ENCODE results near the gene HSD17B14. TPM values are rescaled to one million over a fixed set of nuclear protein-coding genes. Genes with fewer than 3 reads are reported as not detected.

HSD17B14 gene
- total and polyA plus RNA-seq, 4 donors = 9.0 to 39.1 (median 15.3) TPM

GRCh38 chr19:48833977-48834376, 2.3 kb downstream of the HSD17B14 start:
- peaks cover 0 to 18% (median 0%) of the 10 kb centered on the region in 5 donors for H3K4me1 ChIP-seq (ENCODE audit: control insufficient read depth in 5 of 5, insufficient read depth in 5 of 5, low read length in 5 of 5)
- no peaks in the 10 kb centered on the region for H3K9me3 ChIP-seq (ENCODE audit: control insufficient read depth in 4 of 4, insufficient read depth in 3 of 4, low read length in 3 of 4)
- peaks cover 0 to 11% (median 0%) of the 10 kb centered on the region in 4 donors for H3K36me3 ChIP-seq (ENCODE audit: control insufficient read depth in 4 of 4, insufficient read depth in 4 of 4, low read length in 4 of 4)
- no peak for TF ChIP-seq CTCF (IDR thresholded peaks at IDR 0.05; ENCODE audit: control extremely low read depth, extremely low read depth)
- DNase-seq (no peak), ATAC-seq (ENCODE audit: insufficient read depth, low FRiP score) (no peak)
- no peaks in the 10 kb centered on the region for H3K27me3 ChIP-seq (ENCODE audit: control insufficient read depth in 3 of 3, insufficient read depth in 3 of 3, low read length in 2 of 3)
- WGBS, 2 donors = 83 to 84% methylated on average over 5 of the region's 5 CpGs
- no peak overlapping the region for H3K4me3 ChIP-seq
- no peak overlapping the region for H3K9ac ChIP-seq (ENCODE audit: insufficient read depth in 1 of 2, low read length in 2 of 2)
- no peak overlapping the region for H3K27ac ChIP-seq (ENCODE audit: low read depth in 1 of 2, low read length in 1 of 2)

GRCh38 chr19:48833049-48833448, 3.2 kb downstream of the HSD17B14 start:
- H3K27me3 ChIP-seq (ENCODE audit: control insufficient read depth in 3 of 3, insufficient read depth in 3 of 3, low read length in 2 of 3) = no peaks in the 10 kb centered on the region
- no peak overlapping the region for H3K9ac ChIP-seq (ENCODE audit: insufficient read depth in 1 of 2, low read length in 2 of 2)
- TF ChIP-seq CTCF (IDR thresholded peaks at IDR 0.05; ENCODE audit: control extremely low read depth, extremely low read depth) = no peak
- WGBS, 2 donors = 66 to 76% methylated on average over 5 of the region's 5 CpGs
- no peak overlapping the region for H3K4me3 ChIP-seq
- H3K4me1 ChIP-seq (ENCODE audit: control insufficient read depth in 5 of 5, insufficient read depth in 5 of 5, low read length in 5 of 5) = peaks cover 0 to 18% (median 0%) of the 10 kb centered on the region in 5 donors
- H3K9me3 ChIP-seq (ENCODE audit: control insufficient read depth in 4 of 4, insufficient read depth in 3 of 4, low read length in 3 of 4) = no peaks in the 10 kb centered on the region
- no peak for DNase-seq
- H3K36me3 ChIP-seq (ENCODE audit: control insufficient read depth in 4 of 4, insufficient read depth in 4 of 4, low read length in 4 of 4) = peaks cover 0 to 12% (median 0%) of the 10 kb centered on the region in 4 donors
- H3K27ac ChIP-seq (ENCODE audit: low read depth in 1 of 2, low read length in 1 of 2) = no peak overlapping the region
- no peak for ATAC-seq (ENCODE audit: insufficient read depth, low FRiP score)

- no peak overlapping the region for H3K27ac ChIP-seq (ENCODE audit: low read depth in 1 of 2, low read length in 1 of 2)
- no peak overlapping the region for H3K4me3 ChIP-seq
- H3K9ac ChIP-seq (ENCODE audit: insufficient read depth in 1 of 2, low read length in 2 of 2) = no peak overlapping the region
- no peak for ATAC-seq (ENCODE audit: insufficient read depth, low FRiP score)
- TF ChIP-seq CTCF (IDR thresholded peaks at IDR 0.05; ENCODE audit: control extremely low read depth, extremely low read depth) = no peak
- WGBS, 2 donors = 92 to 96% methylated on average over 4 of the region's 4 CpGs
- no peak for DNase-seq
- peaks cover 0 to 4% (median 0%) of the 10 kb centered on the region in 5 donors for H3K4me1 ChIP-seq (ENCODE audit: control insufficient read depth in 5 of 5, insufficient read depth in 5 of 5, low read length in 5 of 5)
- H3K36me3 ChIP-seq (ENCODE audit: control insufficient read depth in 4 of 4, insufficient read depth in 4 of 4, low read length in 4 of 4) = peaks cover 0 to 12% (median 0%) of the 10 kb centered on the region in 4 donors
- H3K27me3 ChIP-seq (ENCODE audit: control insufficient read depth in 3 of 3, insufficient read depth in 3 of 3, low read length in 2 of 3) = no peaks in the 10 kb centered on the region
- H3K9me3 ChIP-seq (ENCODE audit: control insufficient read depth in 4 of 4, insufficient read depth in 3 of 4, low read length in 3 of 4) = no peaks in the 10 kb centered on the region
These were observed 5.3 kb downstream of the HSD17B14 start for GRCh38 chr19:48830965-48831364.

GRCh38 chr19:48830088-48830487, 6.2 kb downstream of the HSD17B14 start:
- Histone ChIP-seq H3K36me3 (ENCODE audit: control insufficient read depth in 4 of 4, insufficient read depth in 4 of 4, low read length in 4 of 4) (peaks cover 0 to 12% (median 0%) of the 10 kb centered on the region in 4 donors), H3K27me3 (ENCODE audit: control insufficient read depth in 3 of 3, insufficient read depth in 3 of 3, low read length in 2 of 3) (no peaks in the 10 kb centered on the region), H3K9me3 (ENCODE audit: control insufficient read depth in 4 of 4, insufficient read depth in 3 of 4, low read length in 3 of 4) (no peaks in the 10 kb centered on the region), H3K4me3 (no peak overlapping the region), H3K27ac (ENCODE audit: low read depth in 1 of 2, low read length in 1 of 2) (no peak overlapping the region), H3K4me1 (ENCODE audit: control insufficient read depth in 5 of 5, insufficient read depth in 5 of 5, low read length in 5 of 5) (no peaks in the 10 kb centered on the region), H3K9ac (ENCODE audit: insufficient read depth in 1 of 2, low read length in 2 of 2) (no peak overlapping the region)
- ATAC-seq (ENCODE audit: insufficient read depth, low FRiP score) = no peak
- DNase-seq = no peak
- WGBS, 2 donors = 79 to 83% methylated on average over 9 of the region's 9 CpGs
- no peak for TF ChIP-seq CTCF (IDR thresholded peaks at IDR 0.05; ENCODE audit: control extremely low read depth, extremely low read depth)
